ENCODE measurements around the gene AMBP.

The AMBP gene

GRCh38 chr9:114075602-114076001 lies 2.5 kb downstream of the AMBP start:
- DNase-seq (ENCODE audit: low read depth in 2 of 2), result no peak

GRCh38 chr9:114072184-114073140 lies 5.6 kb downstream of the AMBP start:
- no peak for DNase-seq (ENCODE audit: low read depth in 2 of 2)

GRCh38 chr9:114071197-114071795 lies 6.8 kb downstream of the AMBP start:
- no peak for DNase-seq (ENCODE audit: low read depth in 2 of 2)

- DNase-seq (ENCODE audit: low read depth in 2 of 2), result no peak
These were observed 7.7 kb downstream of the AMBP start for GRCh38 chr9:114070188-114071103.

GRCh38 chr9:114069476-114070187 lies 8.5 kb downstream of the AMBP start:
- DNase-seq (ENCODE audit: low read depth in 2 of 2), result no peak

- no peak for DNase-seq (ENCODE audit: low read depth in 2 of 2)
These were observed 12.8 kb downstream of the AMBP start for GRCh38 chr9:114065304-114065703.

- DNase-seq (ENCODE audit: low read depth in 2 of 2), result no peak
These were observed 16.1 kb downstream of the AMBP start for GRCh38 chr9:114061830-114062474.

- DNase-seq (ENCODE audit: low read depth in 2 of 2), result no peak
These were observed 16.8 kb downstream of the AMBP start for GRCh38 chr9:114061292-114061691.

- DNase-seq (ENCODE audit: low read depth in 2 of 2), result no peak
These were observed 17.4 kb downstream of the AMBP start for GRCh38 chr9:114060711-114061110.

GRCh38 chr9:114060070-114060469 lies 18.0 kb downstream of the AMBP start:
- DNase-seq (ENCODE audit: low read depth in 2 of 2), result no peak

GRCh38 chr9:114059047-114059803 lies 18.9 kb downstream of the AMBP start:
- DNase-seq (ENCODE audit: low read depth in 2 of 2), result no peak

GRCh38 chr9:114058688-114059046 lies 19.4 kb downstream of the AMBP start:
- no peak for DNase-seq (ENCODE audit: low read depth in 2 of 2)

- no peak for DNase-seq (ENCODE audit: low read depth in 2 of 2)
These were observed 20.8 kb downstream of the AMBP start for GRCh38 chr9:114057161-114057885.

- no peak for DNase-seq (ENCODE audit: low read depth in 2 of 2)
These were observed 21.6 kb downstream of the AMBP start for GRCh38 chr9:114056527-114056926.

GRCh38 chr9:114055894-114056293 lies 22.2 kb downstream of the AMBP start:
- DNase-seq (ENCODE audit: low read depth in 2 of 2), result no peak

GRCh38 chr9:114055061-114055460 lies 23.0 kb downstream of the AMBP start:
- DNase-seq (ENCODE audit: low read depth in 2 of 2), result no peak

- no peak for DNase-seq (ENCODE audit: low read depth in 2 of 2)
These were observed 23.9 kb downstream of the AMBP start for GRCh38 chr9:114054191-114054690.

- DNase-seq (ENCODE audit: low read depth in 2 of 2), result no peak
These were observed 24.7 kb downstream of the AMBP start for GRCh38 chr9:114053246-114054005.

- DNase-seq (ENCODE audit: low read depth in 2 of 2), result no peak
These were observed 26.4 kb downstream of the AMBP start for GRCh38 chr9:114051706-114052105.
